Gastroesophageal sphincter (tissue), 3 donors: ENCODE measurements around the gene MIA2.

Experiments
- POLR2A ChIP-seq, 2 donors: fragments of 450-650 bp; IDR thresholded peaks; one replicate each; pipeline ENCODE4 v1.6.1; 2017; ENCODE audit warnings: antibody characterized with exemption in 2 of 2, mild to moderate bottlenecking in 2 of 2, moderate library complexity in 1 of 2
- POLR2AphosphoS5 ChIP-seq: sonication (generic); formaldehyde crosslinking; IDR thresholded peaks from one replicate; pipeline ENCODE4 v1.6.1; 2017; ENCODE audit warnings: antibody characterized with exemption
- TF ChIP-seq, protein P1 (sequence below), 4 experiments: fragments of 200-600 bp in 2 of 4; fragments of 450-650 bp in 2 of 4; sonication (generic) in 1 of 4; IDR thresholded peaks; one replicate each; pipeline ENCODE4 v1.5.1; 2017 to 2019; ENCODE audit warnings: antibody characterized with exemption in 4 of 4, mild to moderate bottlenecking in 2 of 4, moderate library complexity in 2 of 4

DNA sequence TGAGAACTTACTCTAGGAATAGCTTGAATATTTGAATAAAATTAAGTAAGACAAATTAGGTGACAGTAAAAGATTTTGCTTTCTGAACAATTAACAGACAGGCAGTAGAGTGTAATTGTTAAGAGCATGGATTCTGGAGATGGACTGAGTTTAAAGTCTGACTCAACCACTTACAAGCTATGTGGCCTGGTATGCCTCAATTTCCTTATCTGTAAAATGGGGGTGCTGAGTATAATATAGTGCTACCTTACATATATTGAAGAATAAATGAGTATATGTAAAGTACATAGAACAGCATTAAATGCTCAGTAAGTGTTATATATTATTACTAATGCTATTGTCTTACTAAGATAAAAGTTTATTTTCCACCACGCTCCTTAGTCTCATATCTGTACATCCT lies 7.1 kb downstream of the MIA2 start:
- TF ChIP-seq, protein P1, sequence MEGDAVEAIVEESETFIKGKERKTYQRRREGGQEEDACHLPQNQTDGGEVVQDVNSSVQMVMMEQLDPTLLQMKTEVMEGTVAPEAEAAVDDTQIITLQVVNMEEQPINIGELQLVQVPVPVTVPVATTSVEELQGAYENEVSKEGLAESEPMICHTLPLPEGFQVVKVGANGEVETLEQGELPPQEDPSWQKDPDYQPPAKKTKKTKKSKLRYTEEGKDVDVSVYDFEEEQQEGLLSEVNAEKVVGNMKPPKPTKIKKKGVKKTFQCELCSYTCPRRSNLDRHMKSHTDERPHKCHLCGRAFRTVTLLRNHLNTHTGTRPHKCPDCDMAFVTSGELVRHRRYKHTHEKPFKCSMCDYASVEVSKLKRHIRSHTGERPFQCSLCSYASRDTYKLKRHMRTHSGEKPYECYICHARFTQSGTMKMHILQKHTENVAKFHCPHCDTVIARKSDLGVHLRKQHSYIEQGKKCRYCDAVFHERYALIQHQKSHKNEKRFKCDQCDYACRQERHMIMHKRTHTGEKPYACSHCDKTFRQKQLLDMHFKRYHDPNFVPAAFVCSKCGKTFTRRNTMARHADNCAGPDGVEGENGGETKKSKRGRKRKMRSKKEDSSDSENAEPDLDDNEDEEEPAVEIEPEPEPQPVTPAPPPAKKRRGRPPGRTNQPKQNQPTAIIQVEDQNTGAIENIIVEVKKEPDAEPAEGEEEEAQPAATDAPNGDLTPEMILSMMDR (IDR thresholded peaks at IDR 0.05), result no peak
- TF ChIP-seq POLR2A (IDR thresholded peaks at IDR 0.05), result no peak
- TF ChIP-seq POLR2AphosphoS5, result no peak
